WTC11 (cell line): Measurements from ENCODE around the gene GASK1B. TPM values are rescaled to one million over a fixed set of nuclear protein-coding genes. Genes with fewer than 3 reads are reported as not detected.

Source experiments
- ATAC-seq: fragments of 200-7000 bp; cut with Tn5 transposase; 2 replicates; pipeline ENCODE4 v1.10.0; 2021; ENCODE audit warnings: mild to moderate bottlenecking, moderate library complexity
- CTCF ChIA-PET: fragments of 300-600 bp; sonication (Branson Sonifier 250); formaldehyde crosslinking; loops from one replicate; lab custom pipeline; 2021; ENCODE audit warnings: antibody characterized with exemption; lab: Charles Lee
- POLR2A ChIA-PET: fragments of 350-600 bp; sonication (Branson Sonifier 250); formaldehyde crosslinking; loops from one replicate; lab custom pipeline; 2021; ENCODE audit warnings: antibody characterized with exemption; lab: Charles Lee
- DNase-seq: peaks from one replicate; pipeline ENCODE4 v3.0.0; 2021; ENCODE audit warnings: low spot score
- H3K27ac Mint-ChIP-seq: 2 replicates; pipeline ENCODE4 v1.8.0; 2021; ENCODE audit warnings: mixed read lengths
- H3K27me3 Mint-ChIP-seq: 2 replicates; pipeline ENCODE4 v1.8.0; 2021; ENCODE audit warnings: low read depth, mild to moderate bottlenecking, moderate library complexity, mixed read lengths
- H3K36me3 Mint-ChIP-seq: 2 replicates; pipeline ENCODE4 v1.8.0; 2021; ENCODE audit warnings: mixed read lengths
- H3K4me1 Mint-ChIP-seq: 2 replicates; pipeline ENCODE4 v1.8.0; 2022; ENCODE audit warnings: mixed read lengths
- H3K4me3 Mint-ChIP-seq: 2 replicates; pipeline ENCODE4 v1.8.0; 2021; ENCODE audit warnings: mild to moderate bottlenecking, moderate library complexity, mixed read lengths
- H3K9me3 Mint-ChIP-seq: 2 replicates; pipeline ENCODE4 v1.8.0; 2021; ENCODE audit warnings: mixed read lengths
- E2F1 ChIP-seq: sonication (generic); formaldehyde crosslinking; IDR thresholded peaks from 2 replicates; pipeline ENCODE4 v1.8.0; 2022; ENCODE audit warnings: mild to moderate bottlenecking, missing genetic modification reagents
- ESRRA ChIP-seq: sonication (generic); formaldehyde crosslinking; IDR thresholded peaks from 2 replicates; pipeline ENCODE4 v1.8.1; 2022; ENCODE audit warnings: mild to moderate bottlenecking, missing genetic modification reagents, borderline replicate concordance
- FOXP4 ChIP-seq: sonication (generic); formaldehyde crosslinking; IDR thresholded peaks from 2 replicates; pipeline ENCODE4 v1.8.0; 2022; ENCODE audit warnings: mild to moderate bottlenecking, missing genetic modification reagents
- HMGXB4 ChIP-seq: sonication (generic); formaldehyde crosslinking; IDR thresholded peaks from 2 replicates; pipeline ENCODE4 v1.8.1; 2023; ENCODE audit warnings: mild to moderate bottlenecking, moderate library complexity, missing genetic modification reagents
- KAT7 ChIP-seq: sonication (generic); formaldehyde crosslinking; IDR thresholded peaks from 2 replicates; pipeline ENCODE4 v1.8.1; 2023; ENCODE audit warnings: missing genetic modification reagents, mild to moderate bottlenecking, borderline replicate concordance
- NR2C2 ChIP-seq: sonication (generic); formaldehyde crosslinking; IDR thresholded peaks from 2 replicates; pipeline ENCODE4 v1.8.0; 2022; ENCODE audit warnings: mild to moderate bottlenecking, missing genetic modification reagents
- OVOL2 ChIP-seq: fragments of 250-450 bp; sonication (Bioruptor Pico); IDR thresholded peaks from 2 replicates; pipeline ENCODE4 v1.9.0; 2021; ENCODE audit warnings: mild to moderate bottlenecking, borderline replicate concordance
- SMAD3 ChIP-seq: sonication (generic); formaldehyde crosslinking; IDR thresholded peaks from 2 replicates; pipeline ENCODE4 v1.8.0; 2022; ENCODE audit warnings: missing genetic modification reagents, mild to moderate bottlenecking, borderline replicate concordance
- TEAD4 ChIP-seq: sonication (generic); formaldehyde crosslinking; IDR thresholded peaks from 2 replicates; pipeline ENCODE4 v1.8.0; 2022; ENCODE audit warnings: mild to moderate bottlenecking, missing genetic modification reagents
- USF2 ChIP-seq: sonication (generic); formaldehyde crosslinking; IDR thresholded peaks from 2 replicates; pipeline ENCODE4 v1.8.1; 2023; ENCODE audit warnings: mild to moderate bottlenecking, missing genetic modification reagents, moderate library complexity
- ZNF121 ChIP-seq: sonication (generic); formaldehyde crosslinking; IDR thresholded peaks from 2 replicates; pipeline ENCODE4 v1.8.0; 2023; ENCODE audit warnings: missing genetic modification reagents
- ZNF317 ChIP-seq: sonication (generic); formaldehyde crosslinking; IDR thresholded peaks from 2 replicates; pipeline ENCODE4 v1.8.1; 2023; ENCODE audit warnings: low read depth, mild to moderate bottlenecking, moderate library complexity, missing genetic modification reagents, borderline replicate concordance
- ZNF416 ChIP-seq: fragments of 250-450 bp; sonication (Bioruptor Pico); IDR thresholded peaks from 2 replicates; pipeline ENCODE4 v1.9.0; 2021; ENCODE audit warnings: mild to moderate bottlenecking, inconsistent platforms
- ZNF532 ChIP-seq: fragments of 250-450 bp; sonication (Bioruptor Pico); IDR thresholded peaks from 2 replicates; pipeline ENCODE4 v1.9.0; 2021; ENCODE audit warnings: mild to moderate bottlenecking, borderline replicate concordance
- total RNA-seq: library from RNA; stranded (reverse); gene quantifications from 3 replicates; pipeline ENCODE4 v1.2.3, GENCODE V29; 2021
- TF ChIP-seq, protein P1 (sequence below): sonication (generic); formaldehyde crosslinking; IDR thresholded peaks from 2 replicates; pipeline ENCODE4 v1.8.0; 2023; ENCODE audit warnings: mild to moderate bottlenecking, missing genetic modification reagents
- TF ChIP-seq, protein P2 (sequence below): fragments of 250-450 bp; sonication (Bioruptor Pico); IDR thresholded peaks from 2 replicates; pipeline ENCODE4 v1.8.0; 2021; ENCODE audit warnings: mild to moderate bottlenecking
- TF ChIP-seq, protein P3 (sequence below): sonication (generic); formaldehyde crosslinking; IDR thresholded peaks from 2 replicates; pipeline ENCODE4 v1.8.0; 2022; ENCODE audit warnings: mild to moderate bottlenecking, missing genetic modification reagents

GASK1B gene
- total RNA-seq, 1 experiment from 2014 or later = 0.24 TPM

DNA sequence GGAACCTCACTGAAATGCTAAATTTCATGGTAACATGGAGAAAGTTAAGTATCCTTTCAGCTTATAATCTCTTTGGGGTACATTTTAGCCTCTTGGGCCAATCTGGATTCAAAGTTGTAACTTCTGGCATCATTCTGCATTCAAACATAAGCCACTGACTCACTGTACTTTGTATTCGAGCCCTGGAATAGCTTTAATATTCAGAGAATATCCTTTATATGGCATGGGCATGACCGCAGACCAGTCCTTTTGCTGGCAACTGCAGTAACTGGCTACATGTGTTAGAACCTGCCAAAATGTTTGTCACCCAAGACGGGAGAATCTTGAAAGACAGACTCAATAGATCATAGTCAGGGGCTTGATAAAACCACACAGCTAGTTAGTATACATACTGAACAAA, 3.3 kb downstream of the GASK1B start (continued):
- TF ChIP-seq, protein P1, sequence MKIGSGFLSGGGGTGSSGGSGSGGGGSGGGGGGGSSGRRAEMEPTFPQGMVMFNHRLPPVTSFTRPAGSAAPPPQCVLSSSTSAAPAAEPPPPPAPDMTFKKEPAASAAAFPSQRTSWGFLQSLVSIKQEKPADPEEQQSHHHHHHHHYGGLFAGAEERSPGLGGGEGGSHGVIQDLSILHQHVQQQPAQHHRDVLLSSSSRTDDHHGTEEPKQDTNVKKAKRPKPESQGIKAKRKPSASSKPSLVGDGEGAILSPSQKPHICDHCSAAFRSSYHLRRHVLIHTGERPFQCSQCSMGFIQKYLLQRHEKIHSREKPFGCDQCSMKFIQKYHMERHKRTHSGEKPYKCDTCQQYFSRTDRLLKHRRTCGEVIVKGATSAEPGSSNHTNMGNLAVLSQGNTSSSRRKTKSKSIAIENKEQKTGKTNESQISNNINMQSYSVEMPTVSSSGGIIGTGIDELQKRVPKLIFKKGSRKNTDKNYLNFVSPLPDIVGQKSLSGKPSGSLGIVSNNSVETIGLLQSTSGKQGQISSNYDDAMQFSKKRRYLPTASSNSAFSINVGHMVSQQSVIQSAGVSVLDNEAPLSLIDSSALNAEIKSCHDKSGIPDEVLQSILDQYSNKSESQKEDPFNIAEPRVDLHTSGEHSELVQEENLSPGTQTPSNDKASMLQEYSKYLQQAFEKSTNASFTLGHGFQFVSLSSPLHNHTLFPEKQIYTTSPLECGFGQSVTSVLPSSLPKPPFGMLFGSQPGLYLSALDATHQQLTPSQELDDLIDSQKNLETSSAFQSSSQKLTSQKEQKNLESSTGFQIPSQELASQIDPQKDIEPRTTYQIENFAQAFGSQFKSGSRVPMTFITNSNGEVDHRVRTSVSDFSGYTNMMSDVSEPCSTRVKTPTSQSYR = no peak
- TF ChIP-seq SMAD3 = no peak
- no peak for TF ChIP-seq FOXP4 (CRISPR knock-in tag)
- TF ChIP-seq, all 79 proteins: peak for 0

DNA sequence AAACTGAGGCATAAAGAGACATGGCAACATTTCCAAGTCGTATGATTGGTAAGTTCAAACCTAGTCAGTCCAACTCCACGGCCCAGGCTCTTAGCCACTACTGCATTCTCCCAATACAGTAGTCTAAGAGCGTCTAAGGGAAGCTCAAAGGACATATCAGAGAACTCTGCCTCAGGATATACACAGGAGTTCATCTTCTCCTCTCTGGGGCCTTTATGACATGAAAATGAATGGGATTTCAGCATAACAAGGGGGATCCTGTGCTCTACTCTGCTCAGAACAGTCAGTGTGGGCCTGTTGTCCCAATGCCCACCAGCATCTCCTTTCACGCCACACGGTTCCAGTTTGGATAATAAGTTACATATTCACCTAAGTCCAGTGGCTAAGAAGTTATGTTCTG, 4.2 kb downstream of the GASK1B start:
- DNase-seq = no peak
- peaks cover 8% of the 10 kb centered on the region for H3K4me1 Mint-ChIP-seq
- TF ChIP-seq ZNF416 (CRISPR knock-in tag) (no peak), USF2 (CRISPR knock-in tag) (no peak), TEAD4 (no peak), OVOL2 (CRISPR knock-in tag) (no peak), NR2C2 (no peak), KAT7 (CRISPR knock-in tag) (no peak), FOXP4 (CRISPR knock-in tag) (no peak), ZNF121 (CRISPR knock-in tag) (no peak), E2F1 (no peak), ZNF532 (CRISPR knock-in tag) (no peak), ESRRA (CRISPR knock-in tag) (no peak), ZNF317 (CRISPR knock-in tag) (no peak), HMGXB4 (CRISPR knock-in tag) (no peak)
- TF ChIP-seq, protein P2, sequence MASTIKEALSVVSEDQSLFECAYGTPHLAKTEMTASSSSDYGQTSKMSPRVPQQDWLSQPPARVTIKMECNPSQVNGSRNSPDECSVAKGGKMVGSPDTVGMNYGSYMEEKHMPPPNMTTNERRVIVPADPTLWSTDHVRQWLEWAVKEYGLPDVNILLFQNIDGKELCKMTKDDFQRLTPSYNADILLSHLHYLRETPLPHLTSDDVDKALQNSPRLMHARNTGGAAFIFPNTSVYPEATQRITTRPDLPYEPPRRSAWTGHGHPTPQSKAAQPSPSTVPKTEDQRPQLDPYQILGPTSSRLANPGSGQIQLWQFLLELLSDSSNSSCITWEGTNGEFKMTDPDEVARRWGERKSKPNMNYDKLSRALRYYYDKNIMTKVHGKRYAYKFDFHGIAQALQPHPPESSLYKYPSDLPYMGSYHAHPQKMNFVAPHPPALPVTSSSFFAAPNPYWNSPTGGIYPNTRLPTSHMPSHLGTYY = no peak
- TF ChIP-seq, protein P3, sequence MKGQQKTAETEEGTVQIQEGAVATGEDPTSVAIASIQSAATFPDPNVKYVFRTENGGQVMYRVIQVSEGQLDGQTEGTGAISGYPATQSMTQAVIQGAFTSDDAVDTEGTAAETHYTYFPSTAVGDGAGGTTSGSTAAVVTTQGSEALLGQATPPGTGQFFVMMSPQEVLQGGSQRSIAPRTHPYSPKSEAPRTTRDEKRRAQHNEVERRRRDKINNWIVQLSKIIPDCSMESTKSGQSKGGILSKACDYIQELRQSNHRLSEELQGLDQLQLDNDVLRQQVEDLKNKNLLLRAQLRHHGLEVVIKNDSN (CRISPR knock-in tag) = no peak

More for the DNA sequence above, 4.2 kb downstream of the GASK1B start:
- no peak overlapping the region for H3K4me3 Mint-ChIP-seq
- no peak for ATAC-seq
- no peaks in the 10 kb centered on the region for H3K27me3 Mint-ChIP-seq
- no peaks in the 10 kb centered on the region for H3K9me3 Mint-ChIP-seq
- no peak overlapping the region for H3K27ac Mint-ChIP-seq
- H3K36me3 Mint-ChIP-seq = no peaks in the 10 kb centered on the region
- POLR2A ChIA-PET = no interaction called here
- CTCF ChIA-PET = no interaction called here
